Measurements from ENCODE around the gene CACNA1G.

- TF ChIP-seq CTCF (IDR thresholded peaks at IDR 0.05) (no peak), POLR2A (IDR thresholded peaks at IDR 0.05) (no peak)
Measured at GRCh38 chr17:50557630-50558029, 2.9 kb upstream of the CACNA1G start.
